ENCODE measurements around the gene ZNF569. TPM values are rescaled to one million over a fixed set of nuclear protein-coding genes. Genes with fewer than 3 reads are reported as not detected.

ZNF569 gene
- total and polyA plus RNA-seq, 2 of the 13 experiments (the other 11 are each of a cell fraction or from before 2014, with no cell fraction given), result 1.4 to 5.7 TPM

GRCh38 chr19:37506387-37507166, 39.3 kb upstream of the ZNF569 start, which contains the start of gene ZNF793:
ZNF793 (plus strand) TSS chr19:37506939; CDS start chr19:37523440, 16,501 bp downstream.
- intact Hi-C loops (cut with micrococcal nuclease; ENCODE audit: unreplicated experiment), result no loop called here
- H3K4me1 ChIP-seq (ENCODE audit: insufficient read depth, low read length), result no peaks in the 10 kb centered on the region
- H3K27me3 ChIP-seq (ENCODE audit: control insufficient read depth in 1 of 2, insufficient read depth in 2 of 2, low read length in 2 of 2), result no peaks in the 10 kb centered on the region
- H3K4me3 ChIP-seq (replicated peaks in 1 of 3; ENCODE audit: insufficient read depth in 1 of 3, low read depth in 2 of 3, low read length in 3 of 3), result peak within 1 kb of the TSS; percentile 22 to 33 (median 29); a peak in 5 of 6 replicates
- no TSS peak for BruUV-seq (replicated peaks)
- no peaks in the 10 kb centered on the region for H3K79me2 ChIP-seq (ENCODE audit: insufficient read depth, low read length)
- ChIA-PET POLR2A (interaction anchor here (1.4 kb wide), 1 partner anchor 39 kb away, joined by 3 read pairs; the partner anchor contains the start of gene ZNF569), CTCF (ENCODE audit: low intra/inter-chr PET ratio, low total read pairs) (no interaction called here)
- H2AFZ ChIP-seq (ENCODE audit: low read length), result no peak within 1 kb of the TSS
- TF ChIP-seq ZNF430 (CRISPR knock-in tag; IDR thresholded peaks at IDR 0.05), result no peak
- no peak for TF ChIP-seq JDP2 (CRISPR knock-in tag; IDR thresholded peaks at IDR 0.05; ENCODE audit: borderline replicate concordance)
- no peak for TF ChIP-seq KAT7 (CRISPR knock-in tag; IDR thresholded peaks at IDR 0.05; ENCODE audit: borderline replicate concordance)
- no peak for TF ChIP-seq AHR (CRISPR knock-in tag; IDR thresholded peaks at IDR 0.05)
- no peak for TF ChIP-seq HOXA3 (CRISPR knock-in tag; IDR thresholded peaks at IDR 0.05)
- no peak for TF ChIP-seq MTA1 (CRISPR knock-in tag; IDR thresholded peaks at IDR 0.05; ENCODE audit: borderline replicate concordance)
- no peak for TF ChIP-seq XRCC5 (optimal IDR thresholded peaks at IDR 0.05; ENCODE audit: low read length)
- TF ChIP-seq ZNF282 (IDR thresholded peaks at IDR 0.05; ENCODE audit: partially characterized antibody), result no peak
- TF ChIP-seq ZNF562 (CRISPR knock-in tag; IDR thresholded peaks at IDR 0.05; ENCODE audit: borderline replicate concordance), result no peak
- TF ChIP-seq, protein P1, sequence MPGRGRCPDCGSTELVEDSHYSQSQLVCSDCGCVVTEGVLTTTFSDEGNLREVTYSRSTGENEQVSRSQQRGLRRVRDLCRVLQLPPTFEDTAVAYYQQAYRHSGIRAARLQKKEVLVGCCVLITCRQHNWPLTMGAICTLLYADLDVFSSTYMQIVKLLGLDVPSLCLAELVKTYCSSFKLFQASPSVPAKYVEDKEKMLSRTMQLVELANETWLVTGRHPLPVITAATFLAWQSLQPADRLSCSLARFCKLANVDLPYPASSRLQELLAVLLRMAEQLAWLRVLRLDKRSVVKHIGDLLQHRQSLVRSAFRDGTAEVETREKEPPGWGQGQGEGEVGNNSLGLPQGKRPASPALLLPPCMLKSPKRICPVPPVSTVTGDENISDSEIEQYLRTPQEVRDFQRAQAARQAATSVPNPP (CRISPR knock-in tag; IDR thresholded peaks at IDR 0.05), result no peak
- TF ChIP-seq HDAC2 (CRISPR knock-in tag; IDR thresholded peaks at IDR 0.05), result no peak
- TF ChIP-seq XBP1 (CRISPR knock-in tag; IDR thresholded peaks at IDR 0.05), result no peak
- no peak for TF ChIP-seq ZSCAN12 (CRISPR knock-in tag; IDR thresholded peaks at IDR 0.05)
- TF ChIP-seq ISL2 (CRISPR knock-in tag; IDR thresholded peaks at IDR 0.05), result no peak
- no peak for TF ChIP-seq GPBP1L1 (CRISPR knock-in tag; IDR thresholded peaks at IDR 0.05)
- TF ChIP-seq ZMYM4 (CRISPR knock-in tag; IDR thresholded peaks at IDR 0.05), result no peak
- no peak for TF ChIP-seq CREM (IDR thresholded peaks at IDR 0.05)
- no peak for TF ChIP-seq CREM (CRISPR knock-in tag; IDR thresholded peaks at IDR 0.05)
- no peak for TF ChIP-seq SMC3 (IDR thresholded peaks at IDR 0.05; ENCODE audit: low read length)
- no peak for TF ChIP-seq ZNF766 (CRISPR knock-in tag; IDR thresholded peaks at IDR 0.05; ENCODE audit: borderline replicate concordance)
- no peaks in the 10 kb centered on the region for H3K36me3 ChIP-seq (replicated peaks in 1 of 2; ENCODE audit: control insufficient read depth in 1 of 2, insufficient read depth in 2 of 2, low read length in 2 of 2)
- no peak within 1 kb of the TSS for H3K27ac ChIP-seq (ENCODE audit: extremely low read length, insufficient read depth, low read length)
- DNase-seq (ENCODE audit: low spot score) (no peak), FAIRE-seq (no peak), ATAC-seq (no peak)
- H3K4me2 ChIP-seq (ENCODE audit: low read depth, low read length), result peak within 1 kb of the TSS; percentile 43
- in situ Hi-C loops (cut with HindIII; ENCODE audit: extremely low pct_ligation_motif_present, low pct_unique_long_range_greater_than_20kb), result no loop called here
- 40% methylated on average over 40 of the region's 40 CpGs for WGBS (ENCODE audit: low lambda C conversion rate)
- no peaks in the 10 kb centered on the region for H4K20me1 ChIP-seq (ENCODE audit: insufficient read depth, low read length)
- H3K9ac ChIP-seq (ENCODE audit: insufficient read depth, low read depth, low read length), result no peak within 1 kb of the TSS
- H3K9me3 ChIP-seq (ENCODE audit: low read length), result peaks cover 85% of the 10 kb centered on the region

Data from HepG2 (cell line).